ENCODE measurements around the gene TMOD2.

- no peak for TF ChIP-seq YY1 (IDR thresholded peaks at IDR 0.05; ENCODE audit: insufficient read depth, insufficient read length)
- TF ChIP-seq SUZ12 (IDR thresholded peaks at IDR 0.05; ENCODE audit: extremely low read depth, insufficient read depth, insufficient read length), result no peak
- TF ChIP-seq ZNF274 (IDR thresholded peaks at IDR 0.05; ENCODE audit: low read depth, low read length), result no peak
These were observed 14.4 kb downstream of the TMOD2 start for GRCh38 chr15:51765751-51766150.
